Measurements from ENCODE around the gene OBSCN. TPM values are rescaled to one million over a fixed set of nuclear protein-coding genes. Genes with fewer than 3 reads are reported as not detected.
A peak's percentile ranks its signal among the peaks of the same experiment; 100 is the strongest.

OBSCN gene
- total RNA-seq, 1 donor from 2014 or later, result 5.1 TPM

DNA sequence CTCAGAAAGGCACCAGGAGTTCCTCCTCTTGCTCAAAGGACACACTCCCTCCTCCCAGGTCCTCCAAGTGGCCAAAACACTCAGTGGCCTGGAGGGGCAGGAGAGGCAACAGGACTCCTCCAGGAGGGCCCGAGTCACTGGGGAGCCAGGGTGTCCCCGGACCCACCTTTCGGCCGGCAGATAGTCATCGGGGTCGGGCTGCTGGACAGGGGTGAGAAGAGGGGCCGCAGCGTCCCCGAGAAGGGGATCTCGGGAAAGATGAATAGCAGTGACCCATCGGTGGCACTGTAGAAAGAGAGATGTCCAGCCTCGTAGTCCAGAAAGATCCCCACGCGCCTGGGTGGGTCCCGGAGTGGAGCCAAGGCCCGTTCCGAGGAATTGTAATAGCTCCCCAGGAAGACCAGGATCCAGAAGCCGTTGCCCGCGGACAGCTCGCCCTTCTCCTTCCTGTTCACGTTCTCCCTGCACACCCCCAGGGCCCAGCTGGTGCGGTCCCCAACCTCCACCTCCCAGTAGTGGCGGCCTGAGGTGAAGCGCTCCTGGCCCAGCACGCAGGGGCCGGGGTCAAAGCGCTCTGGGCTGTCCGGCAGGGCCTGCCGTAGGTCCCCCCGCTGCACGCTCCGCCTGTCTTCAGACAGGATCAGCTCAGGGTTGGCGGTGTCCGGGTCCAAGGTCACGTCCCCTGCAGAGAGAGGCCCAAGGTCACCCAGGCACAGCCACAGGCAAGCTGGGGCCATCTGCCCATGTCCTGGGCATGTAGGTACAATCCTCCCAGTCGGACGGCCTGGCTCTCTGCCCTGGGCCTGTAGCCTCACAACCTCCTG is 186.9 kb downstream of the OBSCN start:
- DNase-seq (ENCODE audit: low spot score), result no peak
- H3K9me3 Mint-ChIP-seq, result no peaks in the 10 kb centered on the region

GRCh38 chr1:228396770-228397662 is 189.2 kb downstream of the OBSCN start:
- H3K9me3 ChIP-seq (ENCODE audit: low read depth), result no peaks in the 10 kb centered on the region
- H3K27ac ChIP-seq, result no peak overlapping the region
- H3K27ac Mint-ChIP-seq, result no peak overlapping the region
- H4K20me1 ChIP-seq (ENCODE audit: low read depth), result peaks cover 35% of the 10 kb centered on the region
- no peaks in the 10 kb centered on the region for H3K4me1 Mint-ChIP-seq
- H3K36me3 ChIP-seq, result no peaks in the 10 kb centered on the region
- H3K4me3 Mint-ChIP-seq, result peak overlapping the region; percentile 22
- H3F3A ChIP-seq (ENCODE audit: low read depth), result peaks cover 4% of the 10 kb centered on the region
- no peaks in the 10 kb centered on the region for H3K27me3 ChIP-seq
- no peak overlapping the region for H3K4me2 ChIP-seq
- H3K27me3 Mint-ChIP-seq (ENCODE audit: insufficient read depth, low read depth), result peaks cover 1% of the 10 kb centered on the region
- no peak overlapping the region for H3K9ac ChIP-seq
- TF ChIP-seq CTCF (IDR thresholded peaks at IDR 0.05) (no peak), EZH2 (IDR thresholded peaks at IDR 0.05) (no peak), EZH2phosphoT487 (IDR thresholded peaks at IDR 0.05) (no peak)
- H3K36me3 Mint-ChIP-seq, result peaks cover 27% of the 10 kb centered on the region
- H3K79me2 ChIP-seq (ENCODE audit: low read depth), result peaks cover 6% of the 10 kb centered on the region
- no peak for DNase-seq (ENCODE audit: low spot score)
- no peak overlapping the region for H2AFZ ChIP-seq (replicated peaks)
- H3K4me1 ChIP-seq, result no peaks in the 10 kb centered on the region
- no peak overlapping the region for H3K4me3 ChIP-seq
- H3K9me3 Mint-ChIP-seq, result no peaks in the 10 kb centered on the region

More for the DNA sequence above, 186.9 kb downstream of the OBSCN start:
- Mint-ChIP-seq H3K27me3 (ENCODE audit: insufficient read depth, low read depth) (no peaks in the 10 kb centered on the region), H3K4me3 (no peak overlapping the region), H3K27ac (no peak overlapping the region), H3K36me3 (peaks cover 20% of the 10 kb centered on the region), H3K4me1 (peaks cover 4% of the 10 kb centered on the region)
- Histone ChIP-seq H3K27me3 (no peaks in the 10 kb centered on the region), H2AFZ (replicated peaks) (no peak overlapping the region), H3K9me3 (ENCODE audit: low read depth) (no peaks in the 10 kb centered on the region), H3K27ac (no peak overlapping the region), H3K36me3 (no peaks in the 10 kb centered on the region), H3K79me2 (ENCODE audit: low read depth) (no peaks in the 10 kb centered on the region), H3K9ac (no peak overlapping the region), H3K4me3 (no peak overlapping the region), H3F3A (ENCODE audit: low read depth) (peaks cover 4% of the 10 kb centered on the region), H4K20me1 (ENCODE audit: low read depth) (peaks cover 26% of the 10 kb centered on the region), H3K4me2 (no peak overlapping the region), H3K4me1 (no peaks in the 10 kb centered on the region)
- TF ChIP-seq CTCF (IDR thresholded peaks at IDR 0.05) (no peak), EZH2 (IDR thresholded peaks at IDR 0.05) (no peak), EZH2phosphoT487 (IDR thresholded peaks at IDR 0.05) (no peak)

GRCh38 chr1:228397966-228398365 is 190.1 kb downstream of the OBSCN start:
- no peaks in the 10 kb centered on the region for H3K4me1 ChIP-seq
- H3F3A ChIP-seq (ENCODE audit: low read depth), result peaks cover 4% of the 10 kb centered on the region
- H3K4me3 Mint-ChIP-seq, result no peak overlapping the region
- H3K27me3 Mint-ChIP-seq (ENCODE audit: insufficient read depth, low read depth), result peaks cover 5% of the 10 kb centered on the region
- TF ChIP-seq EZH2 (IDR thresholded peaks at IDR 0.05), result no peak
- no peak for TF ChIP-seq CTCF (IDR thresholded peaks at IDR 0.05)
- no peak for TF ChIP-seq EZH2phosphoT487 (IDR thresholded peaks at IDR 0.05)
- no peak for DNase-seq (ENCODE audit: low spot score)
- no peak overlapping the region for H3K9ac ChIP-seq
- no peaks in the 10 kb centered on the region for H3K4me1 Mint-ChIP-seq
- H3K9me3 ChIP-seq (ENCODE audit: low read depth), result no peaks in the 10 kb centered on the region
- H3K27ac ChIP-seq, result no peak overlapping the region
- H3K4me3 ChIP-seq, result no peak overlapping the region
- no peak overlapping the region for H3K4me2 ChIP-seq
- peaks cover 13% of the 10 kb centered on the region for H3K79me2 ChIP-seq (ENCODE audit: low read depth)
- peaks cover 40% of the 10 kb centered on the region for H4K20me1 ChIP-seq (ENCODE audit: low read depth)
- peaks cover 27% of the 10 kb centered on the region for H3K36me3 Mint-ChIP-seq
- no peaks in the 10 kb centered on the region for H3K9me3 Mint-ChIP-seq
- no peaks in the 10 kb centered on the region for H3K36me3 ChIP-seq
- no peak overlapping the region for H3K27ac Mint-ChIP-seq
- H2AFZ ChIP-seq (replicated peaks), result no peak overlapping the region
- H3K27me3 ChIP-seq, result no peaks in the 10 kb centered on the region
